Measurements from ENCODE around the gene TBC1D17.
A peak's percentile ranks its signal among the peaks of the same experiment; 100 is the strongest.

The TBC1D17 gene

GRCh38 chr19:49879243-49879963 is 1.9 kb downstream of the TBC1D17 start:
- DNase-seq, result no peak

GRCh38 chr19:49880162-49880869 is 2.8 kb downstream of the TBC1D17 start:
- DNase-seq, result no peak

GRCh38 chr19:49881186-49881585 is 3.7 kb downstream of the TBC1D17 start:
- DNase-seq, result no peak

GRCh38 chr19:49881672-49882394 is 4.3 kb downstream of the TBC1D17 start:
- DNase-seq, result no peak

GRCh38 chr19:49882643-49883042 is 5.1 kb downstream of the TBC1D17 start:
- no peak for DNase-seq

GRCh38 chr19:49883094-49883493 is 5.6 kb downstream of the TBC1D17 start:
- no peak for DNase-seq

- DNase-seq, result no peak
Observed at GRCh38 chr19:49884109-49884508, 6.6 kb downstream of the TBC1D17 start.

- DNase-seq, result no peak
Observed at GRCh38 chr19:49884760-49885159, 7.3 kb downstream of the TBC1D17 start.

- peak; percentile 48 for DNase-seq
Observed at GRCh38 chr19:49887037-49887664, 9.6 kb downstream of the TBC1D17 start.

GRCh38 chr19:49887665-49888509 is 10.4 kb downstream of the TBC1D17 start:
- peak; percentile 59 for DNase-seq

GRCh38 chr19:49888510-49888824 is 11.0 kb downstream of the TBC1D17 start:
- no peak for DNase-seq

GRCh38 chr19:49889038-49889686 is 11.7 kb downstream of the TBC1D17 start:
- peak; percentile 36 for DNase-seq

- peak; percentile 85 for DNase-seq
Observed at GRCh38 chr19:49889687-49890348, 12.3 kb downstream of the TBC1D17 start.

- peak; percentile 86 for DNase-seq
Observed at GRCh38 chr19:49890349-49891311, 13.1 kb downstream of the TBC1D17 start.

GRCh38 chr19:49891393-49891792 is 13.9 kb downstream of the TBC1D17 start:
- DNase-seq, result no peak

- DNase-seq, result no peak
Observed at GRCh38 chr19:49892716-49893115, 15.2 kb downstream of the TBC1D17 start.

GRCh38 chr19:49894011-49894664 is 16.6 kb downstream of the TBC1D17 start:
- no peak for DNase-seq

GRCh38 chr19:49894879-49895565 is 17.5 kb downstream of the TBC1D17 start:
- no peak for DNase-seq
